Lower leg skin (tissue), 4 donors: ENCODE data around the gene ERH. TPM values are rescaled to one million over a fixed set of nuclear protein-coding genes. Genes with fewer than 3 reads are reported as not detected.
"Not testable (repeated sequence)": the region's sequence is repeated elsewhere in the genome, so short reads cannot be mapped to it uniquely, and the experiment has no call there.

ENCODE experiments used
- DNase-seq, 2 donors: peaks; one replicate each; pipeline ENCODE4 v3.0.0-alpha.2; 2019; ENCODE audit warnings: low spot score in 2 of 2
- H3K4me3 ChIP-seq: fragments of 200-600 bp; sonication (generic); 2 replicates; pipeline ENCODE4 v1.5.1; 2017; ENCODE audit warnings: mild to moderate bottlenecking, low read depth; ENCODE audit not compliant: poor library complexity, severe bottlenecking
- CTCF ChIP-seq, 3 donors: fragments of 450-650 bp; IDR thresholded peaks; one replicate each; pipeline ENCODE4 v1.5.1; 2016; ENCODE audit warnings: antibody characterized with exemption in 3 of 3, mild to moderate bottlenecking in 3 of 3, moderate library complexity in 2 of 3
- POLR2A ChIP-seq, 2 donors: fragments of 450-650 bp; IDR thresholded peaks; one replicate each; pipeline ENCODE4 v1.6.1; 2016 to 2017; ENCODE audit warnings: antibody characterized with exemption in 2 of 2, mild to moderate bottlenecking in 1 of 2, moderate library complexity in 1 of 2
- WGBS, 2 donors: methylation state at CpG; one replicate each; pipeline ENCODE4 v1.1.5; 2018; 5-methylcytosine and 5-hydroxymethylcytosine counted together
- intact Hi-C: fragments of 100-400 bp; cut with DNase I; formaldehyde crosslinking; loops from one replicate; pipeline ENCODE4 v1.15.0; 2023; ENCODE audit warnings: low total_unique reads
- total RNA-seq, 4 donors: library from RNA; depleted of rRNA; stranded (reverse); fragments of >200 nt; gene quantifications; one replicate each; pipeline ENCODE4 v1.1.0, GENCODE V29; 2016

ERH gene
- total RNA-seq, 4 donors from 2014 or later: 36.3 to 61.0 (median 42.5) TPM

DNA sequence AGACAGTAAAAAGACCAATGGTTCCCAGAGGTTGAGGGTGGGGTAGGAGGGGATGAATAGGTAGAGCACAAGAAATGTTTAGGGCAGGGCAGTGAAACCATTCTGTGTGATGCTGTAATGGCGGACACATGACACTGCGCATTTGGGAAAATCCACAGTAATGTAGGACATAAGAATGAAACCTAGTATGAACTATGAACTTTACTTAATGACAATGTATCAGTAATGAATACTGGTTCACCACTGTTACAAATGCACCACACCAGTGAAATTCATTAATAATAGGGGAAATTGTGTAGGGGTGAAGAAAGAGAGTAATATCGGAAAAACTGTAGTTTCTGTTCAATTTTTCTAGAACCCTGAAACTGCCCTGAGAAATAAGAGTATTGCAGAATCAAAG, 5.6 kb downstream of the ERH start:
- intact Hi-C loops: no loop called here
- no peak overlapping the region for H3K4me3 ChIP-seq
- 78 to 96% methylated on average over 3 of the region's 3 CpGs for WGBS, 2 donors
- TF ChIP-seq POLR2A (IDR thresholded peaks at IDR 0.05): no peak
- no peak for TF ChIP-seq CTCF (IDR thresholded peaks at IDR 0.05)
- DNase-seq: no peak

- intact Hi-C loops, DNase-seq, H3K4me3 ChIP-seq: not testable (repeated sequence)
- 69 to 79% methylated on average over 8 of the region's 8 CpGs for WGBS, 2 donors
Observed at GRCh38 chr14:69391400-69391799, 6.7 kb downstream of the ERH start.

- DNase-seq: no peak
- H3K4me3 ChIP-seq: no peak overlapping the region
- no peak for TF ChIP-seq POLR2A (IDR thresholded peaks at IDR 0.05)
- no peak for TF ChIP-seq CTCF (IDR thresholded peaks at IDR 0.05)
- WGBS, 2 donors: 80 to 90% methylated on average over 3 of the region's 3 CpGs
- intact Hi-C loops: no loop called here
Observed at GRCh38 chr14:69387311-69387710, 10.8 kb downstream of the ERH start.

DNA sequence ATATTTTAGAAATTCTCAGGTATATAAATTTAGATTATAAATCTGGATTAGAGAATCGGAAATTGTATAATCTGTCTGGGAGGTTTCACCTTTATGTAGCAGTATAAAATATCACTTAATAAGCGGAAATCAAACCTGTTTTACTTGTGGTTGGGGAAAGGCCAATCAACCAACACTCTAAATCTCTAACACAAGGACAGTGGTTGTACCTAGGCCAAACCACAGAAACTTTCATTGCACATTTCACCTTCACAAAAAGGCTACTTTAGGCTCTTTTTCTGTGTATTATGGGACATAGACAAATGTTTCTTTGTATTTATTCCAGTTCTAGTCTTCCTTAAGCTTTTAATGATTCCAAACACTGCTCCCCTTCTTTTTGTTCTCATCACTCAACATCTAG, 19.8 kb downstream of the ERH start:
- no peak for DNase-seq
- TF ChIP-seq POLR2A (IDR thresholded peaks at IDR 0.05): no peak
- intact Hi-C loops: no loop called here
- WGBS, 2 donors: 72 to 82% methylated on average over 2 of the region's 2 CpGs
- H3K4me3 ChIP-seq: no peak overlapping the region

DNA sequence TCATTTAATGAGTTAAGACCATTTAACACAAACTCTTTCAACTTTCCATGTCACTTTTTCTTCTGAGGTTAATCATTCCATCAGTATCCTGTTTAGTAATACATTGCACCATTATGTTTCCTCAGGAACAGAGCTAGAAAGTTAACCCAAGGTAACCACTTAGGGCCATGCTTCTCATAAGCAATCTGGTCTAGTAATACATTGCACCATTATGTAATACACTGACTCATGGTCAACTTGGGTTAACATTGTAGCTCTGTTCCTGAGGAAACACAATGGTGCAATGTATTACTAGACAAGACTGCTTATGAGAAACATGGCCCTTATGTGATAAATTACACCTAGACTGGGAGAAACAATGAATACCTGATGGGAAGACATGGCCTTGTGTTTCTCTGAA, 21.7 kb downstream of the ERH start:
- no peak overlapping the region for H3K4me3 ChIP-seq
- intact Hi-C loops: no loop called here
- no peak for DNase-seq
- no peak for TF ChIP-seq CTCF (IDR thresholded peaks at IDR 0.05)
- no peak for TF ChIP-seq POLR2A (IDR thresholded peaks at IDR 0.05)

GRCh38 chr14:69375722-69376121, 22.4 kb downstream of the ERH start:
- TF ChIP-seq CTCF (IDR thresholded peaks at IDR 0.05) (no peak), POLR2A (IDR thresholded peaks at IDR 0.05) (no peak)
- H3K4me3 ChIP-seq: no peak overlapping the region
- DNase-seq: no peak
- intact Hi-C loops: no loop called here
- 95 to 98% methylated on average over 5 of the region's 5 CpGs for WGBS, 2 donors

- no peak for TF ChIP-seq CTCF (IDR thresholded peaks at IDR 0.05)
- no peak for TF ChIP-seq POLR2A (IDR thresholded peaks at IDR 0.05)
- DNase-seq: no peak
- WGBS, 2 donors: 78 to 95% methylated on average over 3 of the region's 3 CpGs
- intact Hi-C loops: no loop called here
- H3K4me3 ChIP-seq: no peak overlapping the region
Observed at GRCh38 chr14:69375182-69375581, 22.9 kb downstream of the ERH start.
